ACC112 (cell line): ENCODE data around the gene ARMH3.
A peak's percentile ranks its signal among the peaks of the same experiment; 100 is the strongest.
"Not testable (repeated sequence)": the region's sequence is repeated elsewhere in the genome, so short reads cannot be mapped to it uniquely, and the experiment has no call there.

Experiments used
- H2AFZ ChIP-seq: fragments of 200-600 bp; sonication (generic); one replicate; pipeline ENCODE4 v1.6.0; 2017; ENCODE audit warnings: antibody characterized with exemption, low read length; ENCODE audit not compliant: unreplicated experiment
- H3K27ac ChIP-seq: fragments of 200-600 bp; sonication (generic); 2 replicates; pipeline ENCODE4 v1.5.1; 2014; ENCODE audit warnings: low read depth, mild to moderate bottlenecking, antibody characterized with exemption, low read length, moderate library complexity
- H3K27me3 ChIP-seq: fragments of 200-600 bp; sonication (generic); 2 replicates; pipeline ENCODE4 v1.6.1; 2014; ENCODE audit warnings: mild to moderate bottlenecking, antibody characterized with exemption, low read length, moderate library complexity, mixed read lengths; ENCODE audit not compliant: insufficient read depth
- H3K36me3 ChIP-seq: fragments of 200-600 bp; sonication (generic); 2 replicates; pipeline ENCODE4 v1.6.1; 2016; ENCODE audit warnings: mild to moderate bottlenecking, antibody characterized with exemption, low read length, moderate library complexity, mixed read lengths; ENCODE audit not compliant: insufficient read depth
- H3K4me1 ChIP-seq: fragments of 200-600 bp; sonication (generic); one replicate; pipeline ENCODE4 v1.6.1; 2016; ENCODE audit warnings: low read length, mixed read lengths; ENCODE audit not compliant: insufficient read depth, unreplicated experiment, control insufficient read depth
- H3K4me3 ChIP-seq: fragments of 200-600 bp; sonication (generic); 2 replicates; pipeline ENCODE4 v1.5.1; 2014; ENCODE audit warnings: mild to moderate bottlenecking, low read depth, low read length
- H3K79me2 ChIP-seq: fragments of 200-600 bp; sonication (generic); one replicate; pipeline ENCODE4 v1.6.0; 2016; ENCODE audit warnings: low read length; ENCODE audit not compliant: control insufficient read depth, unreplicated experiment, insufficient read depth

Gene ARMH3

GRCh38 chr10:101987136-101987535, 68.8 kb downstream of the ARMH3 start:
- peaks cover 14% of the 10 kb centered on the region; the same call in 1 of the 2 replicates for H3K36me3 ChIP-seq
- no peak overlapping the region for H2AFZ ChIP-seq
- no peak overlapping the region for H3K27ac ChIP-seq
- no peak overlapping the region for H3K4me3 ChIP-seq
- H3K79me2 ChIP-seq: no peaks in the 10 kb centered on the region
- H3K27me3 ChIP-seq: no peaks in the 10 kb centered on the region
- H3K4me1 ChIP-seq: peaks cover 4% of the 10 kb centered on the region

GRCh38 chr10:101986624-101986971, 69.4 kb downstream of the ARMH3 start:
- H2AFZ ChIP-seq: no peak overlapping the region
- no peak overlapping the region for H3K27ac ChIP-seq
- no peak overlapping the region for H3K4me3 ChIP-seq
- H3K27me3 ChIP-seq: no peaks in the 10 kb centered on the region
- H3K79me2 ChIP-seq: no peaks in the 10 kb centered on the region
- peaks cover 14% of the 10 kb centered on the region; the same call in 1 of the 2 replicates for H3K36me3 ChIP-seq
- H3K4me1 ChIP-seq: peaks cover 4% of the 10 kb centered on the region

DNA sequence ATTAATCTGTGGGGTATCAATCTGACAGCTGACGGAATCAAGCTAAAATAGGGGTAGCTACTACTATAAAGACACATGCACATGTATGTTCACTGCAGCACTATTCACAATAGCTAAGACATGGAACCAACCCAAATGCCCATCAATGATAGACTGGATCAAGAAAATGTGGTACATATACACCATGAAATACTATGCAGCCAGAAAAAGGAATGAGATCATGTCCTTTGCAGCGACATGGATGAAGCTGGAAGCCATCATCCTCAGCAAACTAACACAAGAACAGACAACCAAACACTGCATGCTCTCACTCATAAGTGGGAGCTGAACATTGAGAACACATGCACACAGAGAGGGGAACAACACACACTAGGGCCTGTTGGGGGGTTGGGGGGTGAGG, 75.3 kb downstream of the ARMH3 start:
- H3K4me3 ChIP-seq, H3K4me1 ChIP-seq, H3K36me3 ChIP-seq, H3K27me3 ChIP-seq, H3K27ac ChIP-seq, H3K79me2 ChIP-seq, H2AFZ ChIP-seq: not testable (repeated sequence)

- H3K4me1 ChIP-seq: peaks cover 6% of the 10 kb centered on the region
- no peaks in the 10 kb centered on the region for H3K79me2 ChIP-seq
- peak overlapping the region; percentile 4 for H2AFZ ChIP-seq
- peaks cover 4% of the 10 kb centered on the region for H3K36me3 ChIP-seq
- no peaks in the 10 kb centered on the region for H3K27me3 ChIP-seq
- H3K27ac ChIP-seq: no peak overlapping the region
- H3K4me3 ChIP-seq: no peak overlapping the region
Observed at GRCh38 chr10:101974091-101974971, 81.6 kb downstream of the ARMH3 start.

DNA sequence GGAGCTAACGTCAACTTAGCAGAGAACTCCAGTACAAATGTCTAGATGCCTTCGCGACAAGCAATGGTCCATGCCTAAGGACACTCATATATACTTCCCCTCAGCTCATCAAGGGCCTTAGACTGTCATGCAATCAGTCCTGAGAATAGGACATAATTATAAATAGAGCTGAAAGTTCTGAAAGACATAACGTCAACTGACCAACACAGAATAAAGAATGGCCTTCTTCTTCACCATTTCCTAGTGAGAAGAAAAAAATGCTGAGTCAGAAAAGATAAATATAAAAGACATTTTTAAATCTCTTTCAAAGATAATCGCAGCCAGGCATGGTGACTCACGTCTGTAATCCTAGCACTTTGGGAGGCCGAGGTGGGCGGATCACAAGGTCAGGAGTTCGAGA, 83.2 kb downstream of the ARMH3 start:
- H2AFZ ChIP-seq: no peak overlapping the region
- peaks cover 4% of the 10 kb centered on the region for H3K36me3 ChIP-seq
- no peaks in the 10 kb centered on the region for H3K27me3 ChIP-seq
- H3K27ac ChIP-seq: no peak overlapping the region
- no peaks in the 10 kb centered on the region for H3K79me2 ChIP-seq
- H3K4me1 ChIP-seq: peaks cover 10% of the 10 kb centered on the region
- no peak overlapping the region for H3K4me3 ChIP-seq

DNA sequence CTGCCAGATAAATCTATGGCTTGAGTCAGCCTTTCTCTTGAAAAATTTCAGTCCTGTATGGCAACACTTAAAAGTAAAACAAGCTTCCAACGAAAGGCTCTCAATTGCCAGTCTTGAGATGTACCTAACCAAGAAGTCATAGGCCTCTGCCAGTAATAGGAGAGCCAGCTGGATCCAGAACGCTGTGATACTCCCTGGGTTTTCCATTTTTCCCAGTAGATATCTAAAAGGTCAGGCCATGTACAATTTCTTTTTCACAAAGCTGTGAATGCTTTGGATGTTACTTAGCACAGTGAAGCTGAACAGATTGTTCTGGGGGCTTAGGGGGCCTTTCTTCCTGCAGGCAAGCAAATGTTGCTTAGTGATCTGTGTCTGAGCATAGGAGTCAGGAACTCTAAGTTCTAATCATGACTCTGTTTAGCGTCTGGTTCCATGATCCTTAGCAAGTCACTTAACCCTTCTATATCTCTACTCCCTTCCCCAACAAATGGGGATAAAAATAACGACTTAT, 86.5 kb downstream of the ARMH3 start:
- H3K36me3 ChIP-seq: peaks cover 4% of the 10 kb centered on the region
- H3K4me1 ChIP-seq: peaks cover 10% of the 10 kb centered on the region
- no peak overlapping the region for H3K27ac ChIP-seq
- no peak overlapping the region for H3K4me3 ChIP-seq
- no peaks in the 10 kb centered on the region for H3K79me2 ChIP-seq
- H3K27me3 ChIP-seq: no peaks in the 10 kb centered on the region
- no peak overlapping the region for H2AFZ ChIP-seq

- H3K27ac ChIP-seq: no peak overlapping the region
- H3K36me3 ChIP-seq: peaks cover 4% of the 10 kb centered on the region
- no peak overlapping the region for H3K4me3 ChIP-seq
- no peak overlapping the region for H2AFZ ChIP-seq
- H3K27me3 ChIP-seq: no peaks in the 10 kb centered on the region
- peaks cover 6% of the 10 kb centered on the region for H3K4me1 ChIP-seq
- no peaks in the 10 kb centered on the region for H3K79me2 ChIP-seq
Observed at GRCh38 chr10:101968940-101969321, 87.0 kb downstream of the ARMH3 start.

DNA sequence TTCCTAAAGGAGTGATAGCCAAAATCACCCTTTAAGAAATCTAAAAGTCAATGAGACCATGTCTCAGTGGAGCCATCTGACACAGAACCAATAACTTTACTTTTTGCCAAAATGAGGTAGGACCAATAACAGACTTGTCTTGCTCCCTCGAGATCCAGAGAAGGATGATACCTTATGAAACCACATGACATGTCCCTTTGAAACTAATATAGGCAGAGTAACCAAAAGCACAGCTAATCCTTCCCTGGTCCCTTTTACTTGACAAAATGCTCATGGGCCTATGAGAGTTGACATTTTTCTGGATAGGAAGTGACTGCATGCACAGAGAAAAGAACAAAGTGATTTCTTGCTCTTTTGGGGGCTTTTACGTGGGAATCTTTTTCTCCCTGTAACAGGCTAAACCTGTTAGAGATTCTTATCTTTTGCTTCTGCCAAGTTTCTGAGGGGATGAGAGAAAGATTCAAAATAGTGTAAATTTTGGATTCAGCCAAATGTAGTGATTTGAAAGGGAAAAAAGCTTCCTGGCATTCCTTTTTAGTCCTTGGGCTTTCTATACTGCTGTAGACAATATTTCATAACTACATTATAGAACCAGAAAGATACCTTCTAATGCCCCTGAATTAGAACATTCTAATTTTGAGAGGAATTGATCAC, 87.6 kb downstream of the ARMH3 start:
- no peak overlapping the region for H3K4me3 ChIP-seq

GRCh38 chr10:101967713-101968112, 88.3 kb downstream of the ARMH3 start:
- Histone ChIP-seq H2AFZ (no peak overlapping the region), H3K27me3 (no peaks in the 10 kb centered on the region), H3K27ac (no peak overlapping the region), H3K79me2 (no peaks in the 10 kb centered on the region), H3K4me3 (no peak overlapping the region), H3K36me3 (peaks cover 4% of the 10 kb centered on the region), H3K4me1 (peaks cover 5% of the 10 kb centered on the region)

More for the DNA sequence above, 87.6 kb downstream of the ARMH3 start:
- Histone ChIP-seq H3K4me1 (peaks cover 4% of the 10 kb centered on the region), H3K36me3 (peaks cover 4% of the 10 kb centered on the region), H3K79me2 (no peaks in the 10 kb centered on the region), H2AFZ (no peak overlapping the region), H3K27me3 (no peaks in the 10 kb centered on the region), H3K27ac (no peak overlapping the region)

DNA sequence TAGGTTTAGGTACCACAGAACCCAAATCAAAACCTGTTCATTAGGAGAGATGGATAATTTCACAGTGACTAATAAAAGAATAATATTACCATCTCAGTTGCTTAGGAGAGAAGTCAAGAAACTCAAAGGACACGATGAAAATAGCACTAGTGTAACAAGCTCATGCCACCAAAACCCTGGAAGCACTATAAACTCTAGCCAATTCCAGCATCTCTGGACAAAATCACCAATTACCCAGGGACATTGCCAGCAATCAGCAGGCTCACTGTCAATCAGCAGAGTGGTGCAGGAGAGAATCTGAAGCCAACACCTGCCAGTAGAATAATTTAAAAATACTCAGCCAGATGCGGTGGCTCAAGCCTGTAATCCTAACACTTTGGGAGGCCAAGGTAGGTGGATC, 88.9 kb downstream of the ARMH3 start:
- Histone ChIP-seq H3K27me3 (no peaks in the 10 kb centered on the region), H3K4me1 (peaks cover 11% of the 10 kb centered on the region), H3K36me3 (no peaks in the 10 kb centered on the region)

More for the DNA sequence above, 88.9 kb downstream of the ARMH3 start:
- no peak overlapping the region for H3K27ac ChIP-seq
- no peaks in the 10 kb centered on the region for H3K79me2 ChIP-seq
- no peak overlapping the region for H2AFZ ChIP-seq
- no peak overlapping the region for H3K4me3 ChIP-seq
